Immature natural killer cell (primary cell): ENCODE results near the gene C17orf50. TPM values are rescaled to one million over a fixed set of nuclear protein-coding genes. Genes with fewer than 3 reads are reported as not detected.

ENCODE experiments used
- DNase-seq, 3 donors: peaks; one replicate each; pipeline ENCODE4 v3.0.0; 2022; ENCODE audit warnings: mixed read lengths in 1 of 3
- H3K27ac Mint-ChIP-seq, 6 donors: one replicate each; pipeline ENCODE4 v1.8.0; 2020; ENCODE audit warnings: mixed read lengths in 6 of 6, mild to moderate bottlenecking in 5 of 6, inconsistent platforms in 4 of 6, moderate library complexity in 3 of 6
- H3K27me3 Mint-ChIP-seq, 3 donors: one replicate each; pipeline ENCODE4 v1.8.0; 2020 to 2021; ENCODE audit warnings: low read depth in 3 of 3, mild to moderate bottlenecking in 3 of 3, mixed read lengths in 3 of 3, moderate library complexity in 3 of 3, inconsistent platforms in 1 of 3
- H3K36me3 Mint-ChIP-seq, 3 donors: one replicate each; pipeline ENCODE4 v1.8.0; 2020; ENCODE audit warnings: mixed read lengths in 3 of 3, inconsistent platforms in 2 of 3, mild to moderate bottlenecking in 2 of 3
- H3K4me1 Mint-ChIP-seq, 2 donors: one replicate each; pipeline ENCODE4 v1.8.0; 2020; ENCODE audit warnings: inconsistent platforms in 2 of 2, mild to moderate bottlenecking in 2 of 2, mixed read lengths in 2 of 2, moderate library complexity in 1 of 2
- H3K4me3 Mint-ChIP-seq, 5 donors: one replicate each; pipeline ENCODE4 v1.8.0; 2020; ENCODE audit warnings: mild to moderate bottlenecking in 5 of 5, mixed read lengths in 5 of 5, inconsistent platforms in 3 of 5, moderate library complexity in 3 of 5
- H3K9me3 Mint-ChIP-seq, 6 donors: one replicate each; pipeline ENCODE4 v1.8.0; 2020; ENCODE audit warnings: mild to moderate bottlenecking in 6 of 6, mixed read lengths in 6 of 6, inconsistent platforms in 4 of 6, moderate library complexity in 3 of 6
- polyA plus RNA-seq, 3 donors: library from polyadenylated mRNA; unstranded; fragments of 300-500 nt; fragmentation: Illumina TruSeq; gene quantifications; one replicate each; pipeline ENCODE4 v1.2.3, GENCODE V29; 2021

The C17orf50 gene
- polyA plus RNA-seq, 3 donors from 2014 or later: 0.28 to 0.34 TPM; not detected in 1

- H3K4me1 Mint-ChIP-seq: peaks cover 12 to 14% of the 10 kb centered on the region in 2 donors
- no peak for DNase-seq
- no peak overlapping the region for H3K4me3 Mint-ChIP-seq
- no peaks in the 10 kb centered on the region for H3K9me3 Mint-ChIP-seq
- peaks cover 1 to 3% (median 2%) of the 10 kb centered on the region in 3 donors for H3K27me3 Mint-ChIP-seq
- peaks cover 32 to 57% (median 45%) of the 10 kb centered on the region in 3 donors for H3K36me3 Mint-ChIP-seq
- no peak overlapping the region for H3K27ac Mint-ChIP-seq
These were observed 33.1 kb upstream of the C17orf50 start for GRCh38 chr17:35727635-35728034.

DNA sequence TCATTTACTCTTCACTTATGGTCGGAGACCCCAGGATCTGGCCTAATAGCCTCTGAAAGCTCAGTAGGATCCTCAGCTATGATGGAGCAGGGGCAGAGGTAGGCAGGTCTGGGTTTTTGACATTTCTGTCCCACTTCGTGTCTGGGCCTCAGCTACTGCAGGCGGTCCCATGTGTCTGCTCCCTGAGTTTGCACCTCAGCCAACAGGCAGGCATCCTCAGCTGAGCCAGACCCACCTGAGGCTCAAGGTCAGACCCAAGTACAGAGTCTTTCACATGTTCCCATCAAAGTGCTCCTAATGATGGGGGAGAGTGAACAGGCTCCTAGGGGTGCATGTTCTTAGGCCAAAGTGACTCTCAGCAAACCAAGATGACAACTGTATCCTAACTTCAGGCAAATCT is 32.1 kb upstream of the C17orf50 start:
- Mint-ChIP-seq H3K4me1 (peaks cover 12 to 16% of the 10 kb centered on the region in 2 donors), H3K36me3 (peaks cover 29 to 50% (median 43%) of the 10 kb centered on the region in 3 donors), H3K4me3 (no peak overlapping the region), H3K27ac (no peak overlapping the region), H3K9me3 (no peaks in the 10 kb centered on the region), H3K27me3 (peaks cover 1 to 3% (median 2%) of the 10 kb centered on the region in 3 donors)
- DNase-seq: no peak

DNA sequence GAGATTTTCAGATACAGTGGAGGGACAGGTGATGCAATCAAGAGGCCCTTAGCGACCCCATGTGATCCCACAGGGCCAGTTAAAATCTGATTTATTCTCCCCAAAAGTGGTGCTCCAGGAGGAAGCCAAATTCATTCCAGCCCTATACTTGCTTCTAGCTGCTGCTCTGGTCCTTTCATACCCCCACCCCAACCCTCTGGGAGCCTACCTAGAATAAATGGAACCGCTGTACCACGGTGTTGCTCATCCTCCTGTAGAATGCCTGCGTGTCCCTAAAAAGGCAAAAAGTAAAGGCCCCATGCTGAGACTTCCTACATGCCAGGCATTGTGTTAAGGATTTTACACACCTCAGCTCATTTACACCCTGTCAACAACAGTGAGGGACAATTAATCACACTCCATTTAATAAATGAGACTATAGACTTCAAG is 31.3 kb upstream of the C17orf50 start:
- Mint-ChIP-seq H3K36me3 (peaks cover 24 to 41% (median 35%) of the 10 kb centered on the region in 3 donors), H3K4me3 (peak overlapping the region in 4 of 5 donors; percentile 9 to 63 (median 52)), H3K27ac (no peak overlapping the region), H3K9me3 (no peaks in the 10 kb centered on the region), H3K4me1 (peaks cover 12 to 16% of the 10 kb centered on the region in 2 donors), H3K27me3 (peaks cover 1 to 3% (median 2%) of the 10 kb centered on the region in 3 donors)
- DNase-seq: no peak

GRCh38 chr17:35730400-35731005 is 30.2 kb upstream of the C17orf50 start:
- peaks cover 1 to 3% (median 2%) of the 10 kb centered on the region in 3 donors for H3K27me3 Mint-ChIP-seq
- H3K27ac Mint-ChIP-seq: no peak overlapping the region
- peak overlapping the region; percentile 76 to 85 (median 81) for H3K4me3 Mint-ChIP-seq
- no peak for DNase-seq
- peaks cover 12 to 16% of the 10 kb centered on the region in 2 donors for H3K4me1 Mint-ChIP-seq
- peaks cover 13 to 31% (median 24%) of the 10 kb centered on the region in 3 donors for H3K36me3 Mint-ChIP-seq
- H3K9me3 Mint-ChIP-seq: no peaks in the 10 kb centered on the region

GRCh38 chr17:35731239-35731916 is 29.3 kb upstream of the C17orf50 start, which contains the start of gene RASL10B:
Gene RASL10B, plus strand, starts transcription at chr17:35731639. Its CDS starts 3,546 bp downstream, at chr17:35735185.
- peaks cover 9 to 26% (median 20%) of the 10 kb centered on the region in 3 donors for H3K36me3 Mint-ChIP-seq
- no peaks in the 10 kb centered on the region for H3K9me3 Mint-ChIP-seq
- H3K4me3 Mint-ChIP-seq: peak within 1 kb of the TSS; percentile 76 to 85 (median 81)
- peaks cover 1 to 3% (median 2%) of the 10 kb centered on the region in 3 donors for H3K27me3 Mint-ChIP-seq
- H3K27ac Mint-ChIP-seq: peak within 1 kb of the TSS in 4 of 6 donors; percentile 3 to 53 (median 30)
- peak; percentile 44 to 50 (median 46) for DNase-seq
- peaks cover 12 to 16% of the 10 kb centered on the region in 2 donors for H3K4me1 Mint-ChIP-seq

DNA sequence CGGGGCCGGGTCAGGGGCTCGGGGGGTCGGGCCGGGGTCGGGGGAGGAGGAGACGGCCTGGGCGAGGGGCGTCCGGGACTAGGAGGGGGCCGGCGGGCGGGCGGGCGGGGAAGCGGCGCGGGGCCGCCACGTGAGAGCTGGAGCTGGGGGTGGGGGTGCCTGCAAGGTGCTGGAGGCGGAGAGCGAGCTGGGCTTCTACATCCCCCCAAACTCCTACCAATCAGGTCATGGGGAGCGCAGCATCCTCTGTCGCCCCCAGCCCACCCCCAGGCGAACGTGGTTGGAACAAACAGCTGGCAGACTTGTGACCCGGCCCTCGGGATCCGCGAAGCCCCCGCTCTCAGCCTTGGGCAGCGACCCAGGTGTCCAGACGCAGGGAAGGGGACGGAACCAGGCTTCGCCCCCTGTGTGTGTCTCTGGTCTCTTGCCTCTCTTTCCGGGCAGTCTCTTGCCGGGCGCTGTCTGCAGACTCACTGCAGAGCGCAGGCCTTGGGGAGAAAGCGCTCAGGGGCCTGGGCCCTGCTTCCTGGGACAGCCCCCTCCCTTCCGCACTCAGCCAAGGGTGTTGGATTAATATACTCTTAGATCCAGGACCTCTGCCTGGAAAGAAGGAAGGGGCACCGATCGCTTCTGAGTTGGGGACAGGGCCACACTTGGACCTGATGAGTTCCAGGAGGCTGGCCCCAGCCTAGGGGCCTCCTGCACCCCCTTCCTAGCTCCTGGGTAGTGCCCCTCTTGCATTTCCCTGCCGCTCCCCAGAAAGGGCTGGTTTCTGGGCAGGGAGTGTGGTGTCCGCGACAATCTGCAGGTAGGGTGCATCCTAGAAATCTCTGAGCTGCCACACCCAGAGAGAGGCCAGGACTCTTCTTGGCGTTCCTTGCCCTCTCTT is 28.5 kb upstream of the C17orf50 start:
- Mint-ChIP-seq H3K9me3 (no peaks in the 10 kb centered on the region), H3K4me3 (peak overlapping the region; percentile 63 to 80 (median 72)), H3K27me3 (peaks cover 0 to 3% (median 2%) of the 10 kb centered on the region in 3 donors), H3K4me1 (peaks cover 12 to 16% of the 10 kb centered on the region in 2 donors), H3K27ac (peak overlapping the region in 2 of 6 donors; percentile 12 to 50), H3K36me3 (peaks cover 9 to 25% (median 20%) of the 10 kb centered on the region in 3 donors)
- DNase-seq: no peak

- H3K4me1 Mint-ChIP-seq: peaks cover 12 to 16% of the 10 kb centered on the region in 2 donors
- H3K27me3 Mint-ChIP-seq: peaks cover 2 to 3% (median 2%) of the 10 kb centered on the region in 3 donors
- no peaks in the 10 kb centered on the region for H3K9me3 Mint-ChIP-seq
- peak overlapping the region; percentile 27 to 80 (median 72) for H3K4me3 Mint-ChIP-seq
- H3K27ac Mint-ChIP-seq: peak overlapping the region in 2 of 6 donors; percentile 7 to 26
- no peak for DNase-seq
- peaks cover 5 to 19% (median 13%) of the 10 kb centered on the region in 3 donors for H3K36me3 Mint-ChIP-seq
These were observed 27.9 kb upstream of the C17orf50 start for GRCh38 chr17:35732806-35733136.

DNA sequence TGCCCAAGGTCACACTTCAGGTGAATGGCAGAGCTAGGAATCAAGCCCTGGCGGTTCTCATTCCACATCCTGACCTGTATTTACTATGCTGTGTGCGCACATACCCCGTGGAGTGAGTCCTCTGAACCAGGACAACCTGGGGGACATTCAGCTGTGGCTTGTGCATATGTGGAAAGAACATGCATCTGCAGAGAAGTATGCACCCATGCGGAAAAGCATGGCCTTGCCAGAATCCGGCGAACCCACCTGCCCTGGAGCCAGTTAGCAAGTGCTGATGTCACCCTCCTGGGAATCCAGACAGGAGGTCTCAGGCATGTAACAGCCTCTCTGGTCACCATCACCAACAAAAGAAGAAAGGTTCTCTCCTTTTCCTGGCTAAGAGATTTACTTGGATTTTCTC is 27.3 kb upstream of the C17orf50 start:
- Mint-ChIP-seq H3K36me3 (peaks cover 0 to 18% (median 9%) of the 10 kb centered on the region in 3 donors), H3K27ac (peak overlapping the region in 1 of 6 donors; percentile 26), H3K9me3 (no peaks in the 10 kb centered on the region), H3K4me3 (peak overlapping the region in 3 of 5 donors; percentile 27 to 76 (median 72)), H3K4me1 (peaks cover 12 to 16% of the 10 kb centered on the region in 2 donors), H3K27me3 (peaks cover 2 to 3% (median 2%) of the 10 kb centered on the region in 3 donors)
- DNase-seq: no peak

DNA sequence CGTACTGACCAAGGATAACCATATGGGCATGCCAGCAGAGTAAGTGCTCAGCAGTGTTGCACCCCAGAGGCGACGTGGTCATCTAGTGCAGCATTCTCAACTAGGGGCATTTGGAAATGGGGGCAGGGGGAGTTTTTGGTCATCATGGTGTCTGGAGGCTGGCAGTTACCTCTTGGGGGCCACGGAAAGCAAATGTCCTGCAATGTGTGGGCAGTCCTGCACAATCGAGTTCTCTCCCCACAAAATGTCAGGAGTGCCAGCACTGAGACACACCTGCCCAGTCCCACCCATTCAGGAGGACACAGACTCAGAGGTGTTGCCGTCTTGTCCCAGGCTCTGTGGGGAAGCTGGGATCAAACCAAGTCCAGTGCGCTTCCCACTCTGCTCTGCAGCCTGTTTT is 26.3 kb upstream of the C17orf50 start:
- H3K27ac Mint-ChIP-seq: no peak overlapping the region
- H3K4me3 Mint-ChIP-seq: no peak overlapping the region
- peaks cover 0 to 4% (median 2%) of the 10 kb centered on the region in 3 donors for H3K27me3 Mint-ChIP-seq

DNA sequence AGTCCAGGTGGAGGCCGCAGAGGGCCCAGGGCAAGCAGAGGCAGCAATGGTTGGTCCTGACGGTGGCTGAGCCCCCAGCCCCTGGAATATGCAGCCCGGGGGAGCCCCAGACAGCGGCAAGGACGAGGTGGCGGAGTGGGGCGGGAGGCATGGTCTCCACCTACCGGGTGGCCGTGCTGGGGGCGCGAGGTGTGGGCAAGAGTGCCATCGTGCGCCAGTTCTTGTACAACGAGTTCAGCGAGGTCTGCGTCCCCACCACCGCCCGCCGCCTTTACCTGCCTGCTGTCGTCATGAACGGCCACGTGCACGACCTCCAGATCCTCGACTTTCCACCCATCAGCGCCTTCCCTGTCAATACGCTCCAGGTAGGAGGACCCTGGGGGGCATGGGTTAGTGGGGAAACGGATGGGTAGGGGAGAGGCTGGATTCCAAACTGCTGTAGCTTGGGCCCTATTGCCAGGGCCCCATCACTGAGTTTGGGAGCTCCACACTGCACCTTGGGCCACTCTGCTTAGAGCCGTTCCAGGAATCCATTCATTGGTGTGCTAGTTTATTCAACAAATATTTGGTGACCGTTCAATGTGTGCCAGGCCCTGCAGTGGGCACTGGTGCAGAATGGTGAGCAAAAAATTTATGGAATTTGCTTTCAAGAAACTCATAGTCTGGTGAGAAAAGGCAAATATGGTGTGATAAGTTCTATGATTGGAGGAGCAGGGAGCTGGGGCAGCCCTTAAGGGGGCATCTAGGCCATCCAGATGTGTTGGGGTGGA is 25.5 kb upstream of the C17orf50 start:
- Mint-ChIP-seq H3K9me3 (no peaks in the 10 kb centered on the region), H3K4me3 (no peak overlapping the region), H3K27ac (no peak overlapping the region), H3K36me3 (peaks cover 0 to 8% (median 3%) of the 10 kb centered on the region in 3 donors), H3K4me1 (peaks cover 11 to 16% of the 10 kb centered on the region in 2 donors), H3K27me3 (peaks cover 0 to 9% (median 2%) of the 10 kb centered on the region in 3 donors)
- DNase-seq: no peak

More for the DNA sequence above, 26.3 kb upstream of the C17orf50 start:
- Mint-ChIP-seq H3K9me3 (no peaks in the 10 kb centered on the region), H3K36me3 (peaks cover 0 to 13% (median 3%) of the 10 kb centered on the region in 3 donors), H3K4me1 (peaks cover 12 to 16% of the 10 kb centered on the region in 2 donors)
- DNase-seq: no peak

DNA sequence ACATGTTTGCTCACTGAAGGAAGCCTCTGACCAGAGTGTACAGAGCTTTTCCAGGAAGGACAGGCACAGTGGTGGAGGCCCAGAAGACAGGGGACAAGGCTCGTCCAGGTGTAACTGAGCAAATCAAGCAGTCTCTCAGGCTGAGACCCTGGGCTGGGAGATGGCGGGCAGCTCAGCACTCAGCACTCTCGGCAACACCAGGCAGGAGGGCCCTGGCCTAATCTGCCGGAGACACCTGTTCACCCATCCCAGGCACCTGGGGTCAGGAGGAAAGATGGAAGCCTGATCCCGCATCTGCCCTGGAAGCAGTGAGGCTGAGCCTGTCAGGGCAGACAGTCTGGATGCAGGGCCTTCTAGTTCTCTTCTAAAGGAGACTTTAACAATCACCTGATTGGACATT is 24.5 kb upstream of the C17orf50 start:
- Mint-ChIP-seq H3K4me1 (peaks cover 1 to 10% of the 10 kb centered on the region in 2 donors), H3K4me3 (no peak overlapping the region), H3K27ac (no peak overlapping the region), H3K36me3 (no peaks in the 10 kb centered on the region), H3K9me3 (no peaks in the 10 kb centered on the region), H3K27me3 (peaks cover 0 to 10% (median 2%) of the 10 kb centered on the region in 3 donors)
- no peak for DNase-seq

DNA sequence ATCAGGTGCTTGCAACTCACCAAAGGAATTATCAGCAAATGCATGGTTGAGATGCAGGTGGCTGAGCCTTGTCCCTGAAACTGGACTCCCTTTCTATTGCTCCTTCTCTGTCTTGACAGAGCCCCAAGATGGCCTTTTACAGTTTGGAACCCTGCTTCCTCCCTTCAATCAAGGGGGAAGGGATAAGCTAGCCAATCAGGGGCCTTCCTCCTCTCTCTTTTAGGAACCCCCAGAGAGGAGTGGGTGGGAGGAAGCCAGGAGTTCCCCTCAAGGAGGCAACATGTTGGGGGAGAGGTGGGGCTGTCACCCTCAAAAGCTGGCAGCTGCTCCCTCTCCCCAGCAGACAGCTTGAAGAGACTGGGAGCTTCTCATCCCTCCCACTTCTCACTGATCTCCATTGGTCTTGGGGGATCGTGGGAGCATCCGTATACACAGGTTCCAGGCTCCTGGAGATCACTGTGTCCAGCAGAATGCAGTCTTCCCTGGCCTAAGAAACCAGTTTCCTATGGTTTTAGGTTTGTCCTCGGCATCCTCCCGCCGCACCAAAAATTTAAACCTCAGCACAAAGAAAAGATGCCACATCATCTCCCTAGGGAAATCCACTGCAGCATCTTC is 22.1 kb upstream of the C17orf50 start:
- no peaks in the 10 kb centered on the region for H3K9me3 Mint-ChIP-seq
- DNase-seq: no peak
- H3K27ac Mint-ChIP-seq: no peak overlapping the region
- H3K4me1 Mint-ChIP-seq: peaks cover 5 to 10% of the 10 kb centered on the region in 2 donors
- peaks cover 5 to 11% (median 9%) of the 10 kb centered on the region in 3 donors for H3K27me3 Mint-ChIP-seq
- no peaks in the 10 kb centered on the region for H3K36me3 Mint-ChIP-seq
- no peak overlapping the region for H3K4me3 Mint-ChIP-seq
